H1 (cell line): ENCODE measurements around the gene IREB2. TPM values are rescaled to one million over a fixed set of nuclear protein-coding genes. Genes with fewer than 3 reads are reported as not detected.

Experiments used
- CHD7 ChIP-seq: fragments of 300-600 bp; sonication (generic); IDR thresholded peaks from 2 replicates; pipeline ENCODE4 v1.7.1; 2012; ENCODE audit warnings: low read length, moderate library complexity, mild to moderate bottlenecking, inconsistent platforms; ENCODE audit not compliant: insufficient replicate concordance
- KDM5A ChIP-seq: fragments of 200-600 bp; IDR thresholded peaks from 2 replicates; pipeline ENCODE4 v1.7.1; 2012; ENCODE audit warnings: mild to moderate bottlenecking, low read length, inconsistent platforms, mixed read lengths
- PHF8 ChIP-seq: fragments of 200-600 bp; sonication (generic); conservative IDR thresholded peaks from 2 replicates; pipeline ENCODE4 v1.7.1; 2012; ENCODE audit warnings: low read depth, mild to moderate bottlenecking, inconsistent platforms, low read length, moderate library complexity
- RFX5 ChIP-seq: IDR thresholded peaks from 2 replicates; pipeline ENCODE4 v1.6.1; 2011; ENCODE audit warnings: low read depth, low read length, improper control_type of control experiment, borderline replicate concordance
- polyA plus RNA-seq, 7 experiments: library from polyadenylated mRNA; depleted of rRNA in 3 of 7; stranded (reverse) in 5 of 7; unstranded in 2 of 7; fragments of >200 nt in 5 of 7; fragments of 200-250 nt in 2 of 7; gene quantifications; 1 replicate in 5 of 7; 2 replicates in 1 of 7; 4 replicates in 1 of 7; pipeline versions ENCODE4 v1.2.1 to v1.2.3, GENCODE V29; 2011 to 2013; ENCODE audit warnings: missing spikeins in 2 of 7, mixed read lengths in 2 of 7
- total RNA-seq: library from RNA; stranded (reverse); fragmentation: NEBNext Ultra II Directional; extraction: Animal tissue kit (Norgen Biotek cat#: 25700); gene quantifications from 2 replicates; pipeline ENCODE4 v1.2.1, GENCODE V29; 2021

Gene IREB2
- total and polyA plus RNA-seq, 2 of the 8 experiments (the other 6 are each of a cell fraction or from before 2014, with no cell fraction given): 21.0 to 103 TPM

- TF ChIP-seq CHD7 (no peak), PHF8 (no peak), KDM5A (no peak), RFX5 (no peak)
Measured at GRCh38 chr15:78411061-78411460, 27.0 kb upstream of the IREB2 start (continued).
